GM12878 (cell line): Measurements from ENCODE around the gene ZCCHC9.
"Not testable (repeated sequence)": the region's sequence is repeated elsewhere in the genome, so short reads cannot be mapped to it uniquely, and the experiment has no call there.

Source experiments
- BHLHE40 ChIP-seq, 2 experiments: fragments of 450-650 bp in 1 of 2; IDR thresholded peaks; 2 replicates each; pipeline ENCODE4 v1.6.1; 2011 to 2017; ENCODE audit warnings: low read depth in 2 of 2, borderline replicate concordance in 1 of 2, improper control_type of control experiment in 1 of 2, low read length in 1 of 2, mild to moderate bottlenecking in 1 of 2
- EZH2 ChIP-seq: IDR thresholded peaks from 2 replicates; pipeline ENCODE4 v1.6.1; 2012; ENCODE audit warnings: low read depth, mild to moderate bottlenecking, control low read depth, inconsistent platforms, low read length, borderline replicate concordance; ENCODE audit not compliant: control insufficient read depth
- RCOR1 ChIP-seq: conservative IDR thresholded peaks from 2 replicates; pipeline ENCODE4 v1.6.1; 2012; ENCODE audit warnings: low read depth, low read length, improper control_type of control experiment
- TF ChIP-seq, protein P1 (sequence below): IDR thresholded peaks from 2 replicates; pipeline ENCODE4 v1.6.1; 2011; ENCODE audit warnings: low read depth, low read length, improper control_type of control experiment, borderline replicate concordance
- TF ChIP-seq, protein P2 (sequence below): fragments of 450-650 bp; IDR thresholded peaks from 2 replicates; pipeline ENCODE4 v1.6.1; 2016; ENCODE audit warnings: mild to moderate bottlenecking
- TF ChIP-seq, protein P3 (sequence below), 3 experiments: IDR thresholded peaks in 2 of 3; conservative IDR thresholded peaks in 1 of 3; 2 replicates each; pipeline ENCODE4 v1.5.1; 2011; ENCODE audit warnings: low read depth in 3 of 3, low read length in 3 of 3, mild to moderate bottlenecking in 3 of 3, control low read depth in 2 of 3, moderate library complexity in 2 of 3, inconsistent platforms in 1 of 3, mixed read lengths in 1 of 3; ENCODE audit not compliant: control insufficient read depth in 2 of 3, insufficient read depth in 1 of 3; ENCODE audit errors: extremely low read depth in 1 of 3
- TF ChIP-seq, protein P4 (sequence below): fragments of 450-650 bp; IDR thresholded peaks from 2 replicates; pipeline ENCODE4 v1.6.1; 2017; ENCODE audit warnings: mild to moderate bottlenecking

DNA sequence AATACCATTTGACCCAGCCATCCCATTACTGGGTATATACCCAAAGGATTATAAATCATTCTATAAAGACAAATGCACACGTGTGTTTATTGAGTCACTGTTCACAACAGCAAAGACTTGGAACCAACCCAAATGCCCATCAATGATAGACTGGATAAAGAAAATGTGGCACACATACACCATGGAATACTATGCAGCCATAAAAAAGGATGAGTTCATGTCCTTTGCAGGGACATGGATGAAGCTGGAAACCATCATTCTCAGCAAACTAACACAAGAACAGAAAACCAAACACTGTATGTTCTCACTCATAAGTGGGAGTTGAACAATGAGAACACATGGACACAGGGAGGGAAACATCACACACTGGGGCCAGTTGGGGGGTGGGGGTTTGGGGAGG is 38.6 kb upstream of the ZCCHC9 start:
- TF ChIP-seq BHLHE40 (IDR thresholded peaks at IDR 0.05; ENCODE audit: borderline replicate concordance in 1 of 2, low read depth in 2 of 2, low read length in 1 of 2); EZH2; RCOR1: not testable (repeated sequence)
- TF ChIP-seq, protein P1, sequence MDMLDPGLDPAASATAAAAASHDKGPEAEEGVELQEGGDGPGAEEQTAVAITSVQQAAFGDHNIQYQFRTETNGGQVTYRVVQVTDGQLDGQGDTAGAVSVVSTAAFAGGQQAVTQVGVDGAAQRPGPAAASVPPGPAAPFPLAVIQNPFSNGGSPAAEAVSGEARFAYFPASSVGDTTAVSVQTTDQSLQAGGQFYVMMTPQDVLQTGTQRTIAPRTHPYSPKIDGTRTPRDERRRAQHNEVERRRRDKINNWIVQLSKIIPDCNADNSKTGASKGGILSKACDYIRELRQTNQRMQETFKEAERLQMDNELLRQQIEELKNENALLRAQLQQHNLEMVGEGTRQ: not testable (repeated sequence)
- TF ChIP-seq, protein P2, sequence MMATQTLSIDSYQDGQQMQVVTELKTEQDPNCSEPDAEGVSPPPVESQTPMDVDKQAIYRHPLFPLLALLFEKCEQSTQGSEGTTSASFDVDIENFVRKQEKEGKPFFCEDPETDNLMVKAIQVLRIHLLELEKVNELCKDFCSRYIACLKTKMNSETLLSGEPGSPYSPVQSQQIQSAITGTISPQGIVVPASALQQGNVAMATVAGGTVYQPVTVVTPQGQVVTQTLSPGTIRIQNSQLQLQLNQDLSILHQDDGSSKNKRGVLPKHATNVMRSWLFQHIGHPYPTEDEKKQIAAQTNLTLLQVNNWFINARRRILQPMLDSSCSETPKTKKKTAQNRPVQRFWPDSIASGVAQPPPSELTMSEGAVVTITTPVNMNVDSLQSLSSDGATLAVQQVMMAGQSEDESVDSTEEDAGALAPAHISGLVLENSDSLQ: not testable (repeated sequence)
- TF ChIP-seq, protein P3, sequence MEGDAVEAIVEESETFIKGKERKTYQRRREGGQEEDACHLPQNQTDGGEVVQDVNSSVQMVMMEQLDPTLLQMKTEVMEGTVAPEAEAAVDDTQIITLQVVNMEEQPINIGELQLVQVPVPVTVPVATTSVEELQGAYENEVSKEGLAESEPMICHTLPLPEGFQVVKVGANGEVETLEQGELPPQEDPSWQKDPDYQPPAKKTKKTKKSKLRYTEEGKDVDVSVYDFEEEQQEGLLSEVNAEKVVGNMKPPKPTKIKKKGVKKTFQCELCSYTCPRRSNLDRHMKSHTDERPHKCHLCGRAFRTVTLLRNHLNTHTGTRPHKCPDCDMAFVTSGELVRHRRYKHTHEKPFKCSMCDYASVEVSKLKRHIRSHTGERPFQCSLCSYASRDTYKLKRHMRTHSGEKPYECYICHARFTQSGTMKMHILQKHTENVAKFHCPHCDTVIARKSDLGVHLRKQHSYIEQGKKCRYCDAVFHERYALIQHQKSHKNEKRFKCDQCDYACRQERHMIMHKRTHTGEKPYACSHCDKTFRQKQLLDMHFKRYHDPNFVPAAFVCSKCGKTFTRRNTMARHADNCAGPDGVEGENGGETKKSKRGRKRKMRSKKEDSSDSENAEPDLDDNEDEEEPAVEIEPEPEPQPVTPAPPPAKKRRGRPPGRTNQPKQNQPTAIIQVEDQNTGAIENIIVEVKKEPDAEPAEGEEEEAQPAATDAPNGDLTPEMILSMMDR (IDR thresholded peaks at IDR 0.05 in 2 of 3, conservative IDR thresholded peaks at IDR 0.05 in 1 of 3; ENCODE audit: control insufficient read depth in 2 of 3, extremely low read depth in 1 of 3, insufficient read depth in 1 of 3, low read depth in 3 of 3, low read length in 3 of 3): not testable (repeated sequence)
- TF ChIP-seq, protein P4, sequence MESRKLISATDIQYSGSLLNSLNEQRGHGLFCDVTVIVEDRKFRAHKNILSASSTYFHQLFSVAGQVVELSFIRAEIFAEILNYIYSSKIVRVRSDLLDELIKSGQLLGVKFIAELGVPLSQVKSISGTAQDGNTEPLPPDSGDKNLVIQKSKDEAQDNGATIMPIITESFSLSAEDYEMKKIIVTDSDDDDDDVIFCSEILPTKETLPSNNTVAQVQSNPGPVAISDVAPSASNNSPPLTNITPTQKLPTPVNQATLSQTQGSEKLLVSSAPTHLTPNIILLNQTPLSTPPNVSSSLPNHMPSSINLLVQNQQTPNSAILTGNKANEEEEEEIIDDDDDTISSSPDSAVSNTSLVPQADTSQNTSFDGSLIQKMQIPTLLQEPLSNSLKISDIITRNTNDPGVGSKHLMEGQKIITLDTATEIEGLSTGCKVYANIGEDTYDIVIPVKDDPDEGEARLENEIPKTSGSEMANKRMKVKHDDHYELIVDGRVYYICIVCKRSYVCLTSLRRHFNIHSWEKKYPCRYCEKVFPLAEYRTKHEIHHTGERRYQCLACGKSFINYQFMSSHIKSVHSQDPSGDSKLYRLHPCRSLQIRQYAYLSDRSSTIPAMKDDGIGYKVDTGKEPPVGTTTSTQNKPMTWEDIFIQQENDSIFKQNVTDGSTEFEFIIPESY: not testable (repeated sequence)
